Activated CD8-positive, alpha-beta memory T cell treated with anti-CD3 and anti-CD28 coated beads, Interleukin-2, amount 50 U/mL, for 24 hours (primary cell): ENCODE results near the gene EIF5B.

Experiments used
- DNase-seq: peaks from one replicate; pipeline ENCODE4 v3.0.0-alpha.2; 2020; ENCODE audit errors: extremely low read depth

The EIF5B gene

GRCh38 chr2:99373144-99373543, 36.0 kb downstream of the EIF5B start:
- DNase-seq, result no peak

- no peak for DNase-seq
Observed at GRCh38 chr2:99374747-99375146, 37.6 kb downstream of the EIF5B start.

- no peak for DNase-seq
Observed at GRCh38 chr2:99376254-99376864, 39.2 kb downstream of the EIF5B start.

GRCh38 chr2:99377879-99378278, 40.7 kb downstream of the EIF5B start:
- DNase-seq, result no peak

- no peak for DNase-seq
Observed at GRCh38 chr2:99380376-99381010, 43.3 kb downstream of the EIF5B start.

GRCh38 chr2:99382143-99382542, 45.0 kb downstream of the EIF5B start:
- no peak for DNase-seq

- no peak for DNase-seq
Observed at GRCh38 chr2:99386011-99386410, 48.8 kb downstream of the EIF5B start.

- DNase-seq, result no peak
Observed at GRCh38 chr2:99388892-99389291, 51.7 kb downstream of the EIF5B start.

GRCh38 chr2:99389371-99389770, 52.2 kb downstream of the EIF5B start:
- no peak for DNase-seq

- DNase-seq, result no peak
Observed at GRCh38 chr2:99389946-99390345, 52.8 kb downstream of the EIF5B start.

- no peak for DNase-seq
Observed at GRCh38 chr2:99395589-99396130, 58.5 kb downstream of the EIF5B start.

- DNase-seq, result no peak
Observed at GRCh38 chr2:99397266-99397920, 60.2 kb downstream of the EIF5B start.

- no peak for DNase-seq
Observed at GRCh38 chr2:99398303-99398702, 61.1 kb downstream of the EIF5B start.

GRCh38 chr2:99399063-99399462, 61.9 kb downstream of the EIF5B start:
- no peak for DNase-seq

GRCh38 chr2:99399795-99400194, 62.6 kb downstream of the EIF5B start:
- DNase-seq, result no peak

- DNase-seq, result no peak
Observed at GRCh38 chr2:99401841-99402240, 64.7 kb downstream of the EIF5B start.

- DNase-seq, result no peak
Observed at GRCh38 chr2:99403084-99403483, 65.9 kb downstream of the EIF5B start.

GRCh38 chr2:99403524-99403923, 66.3 kb downstream of the EIF5B start:
- DNase-seq, result no peak

- no peak for DNase-seq
Observed at GRCh38 chr2:99404039-99404796, 67.0 kb downstream of the EIF5B start.

- no peak for DNase-seq
Observed at GRCh38 chr2:99404797-99405669, 67.8 kb downstream of the EIF5B start.

GRCh38 chr2:99406137-99406536, 68.9 kb downstream of the EIF5B start:
- no peak for DNase-seq
